Measurements from ENCODE around the gene MGAT4A.

MGAT4A gene

DNA sequence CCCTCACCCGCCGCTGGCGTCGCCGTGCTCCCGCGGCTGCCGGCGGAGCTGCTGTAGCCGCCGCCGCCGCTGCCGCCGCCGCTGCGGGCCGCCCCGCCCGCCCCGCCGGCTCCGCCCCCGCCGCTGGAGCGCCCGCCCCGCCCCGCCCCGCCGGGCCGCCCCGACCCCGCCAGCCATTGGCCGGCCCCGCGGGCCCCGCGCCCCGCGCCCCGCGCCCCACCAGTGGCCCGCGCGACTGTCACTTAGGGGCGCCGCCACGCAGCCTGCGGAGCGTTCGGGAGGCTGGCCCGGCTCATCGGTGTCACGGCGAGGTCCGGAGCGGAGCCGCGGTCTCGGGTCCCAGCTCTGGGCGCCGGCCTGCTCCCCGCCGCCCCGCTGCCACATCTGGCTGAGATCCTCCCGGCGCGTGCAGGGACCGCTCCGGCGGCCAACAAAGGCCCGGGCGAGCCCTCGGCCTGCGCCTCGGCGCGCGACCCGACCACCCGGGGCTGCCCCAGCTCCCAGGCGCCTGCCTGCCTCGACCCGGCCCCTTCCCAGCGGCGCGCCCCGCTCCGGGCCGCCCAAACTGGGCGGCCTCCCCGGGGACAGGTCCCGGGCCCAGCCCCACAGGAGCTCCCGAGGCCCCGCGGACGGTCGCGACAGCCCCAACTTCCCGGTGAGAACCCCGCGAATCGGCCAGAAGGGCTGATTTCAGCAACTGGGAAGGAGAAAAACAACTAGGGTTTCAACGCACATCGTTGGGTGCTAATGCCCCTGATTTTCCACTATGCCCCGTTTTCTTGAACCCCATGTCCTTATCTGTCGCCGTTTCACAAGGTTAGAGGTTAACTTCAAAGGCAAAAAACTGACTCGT, at the start of gene MGAT4A:
Gene MGAT4A (minus strand): TSS at position 92 of the 853 bp plus-strand sequence. CDS start 4,800 bp downstream, outside the sequence.
- peak; percentile 81 for DNase-seq

- DNase-seq = no peak
Observed at GRCh38 chr2:98778741-98779483, 48.0 kb upstream of the MGAT4A start.

DNA sequence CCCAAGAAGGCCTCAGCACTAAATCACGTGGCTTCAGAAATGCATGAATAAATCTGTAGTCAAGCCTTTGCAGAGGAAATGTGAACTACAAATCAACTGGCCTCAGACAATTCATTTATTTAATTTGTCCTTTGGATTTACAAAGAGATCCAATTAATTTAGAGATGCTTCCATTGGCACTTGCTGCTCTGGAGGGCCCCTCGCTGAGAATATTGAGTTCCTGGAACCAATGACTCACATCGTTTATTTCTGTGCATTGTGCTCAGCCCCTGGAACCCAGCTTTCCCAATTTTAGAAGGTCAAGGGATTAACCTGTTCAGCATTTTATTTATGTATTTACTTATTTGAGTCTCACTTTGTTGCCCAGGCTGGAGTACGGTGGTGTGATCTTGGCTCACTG, 47.2 kb upstream of the MGAT4A start:
- DNase-seq = no peak

DNA sequence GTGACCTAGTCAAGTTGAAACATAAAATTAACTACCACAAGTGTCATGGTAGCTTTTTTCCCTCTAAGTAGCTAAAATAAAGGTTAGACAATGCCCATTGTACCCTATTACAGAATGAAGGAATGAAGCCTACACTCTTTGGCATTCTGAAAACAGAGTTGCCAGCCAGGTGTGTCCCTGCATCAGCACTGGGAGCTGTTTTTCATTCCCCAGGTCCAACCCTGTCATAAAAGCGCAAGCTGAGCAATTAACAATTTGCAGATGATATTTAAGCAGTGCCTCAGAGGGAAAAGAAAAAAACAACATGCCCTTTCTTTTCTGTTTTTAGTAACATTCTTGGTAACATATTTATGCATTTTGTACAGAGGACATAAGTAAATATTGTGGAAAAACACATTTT, 46.8 kb upstream of the MGAT4A start:
- no peak for DNase-seq

- no peak for DNase-seq
Observed at GRCh38 chr2:98777076-98777475, 46.1 kb upstream of the MGAT4A start.

GRCh38 chr2:98776136-98776535, 45.2 kb upstream of the MGAT4A start:
- no peak for DNase-seq

- no peak for DNase-seq
Observed at GRCh38 chr2:98775146-98775986, 44.4 kb upstream of the MGAT4A start.

DNA sequence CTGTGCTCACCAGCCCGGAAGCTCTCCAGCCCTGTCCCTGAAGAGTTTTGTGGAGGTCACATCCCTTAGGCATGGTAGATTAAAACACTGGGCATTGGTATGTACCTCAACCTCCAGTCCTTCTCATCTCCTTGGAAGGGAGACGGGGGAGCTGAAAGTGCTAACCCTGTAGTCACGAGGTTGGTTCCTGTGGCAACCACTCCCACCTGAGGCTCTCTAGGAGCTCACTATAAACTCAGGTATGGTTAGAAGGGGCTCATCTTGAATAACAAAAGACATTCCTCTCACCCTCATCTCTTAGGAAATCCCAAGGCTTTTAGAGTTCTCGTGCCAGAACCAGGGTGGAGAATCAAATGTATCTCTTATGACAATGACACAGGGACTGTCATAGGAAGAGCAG, 43.0 kb upstream of the MGAT4A start:
- DNase-seq = no peak

DNA sequence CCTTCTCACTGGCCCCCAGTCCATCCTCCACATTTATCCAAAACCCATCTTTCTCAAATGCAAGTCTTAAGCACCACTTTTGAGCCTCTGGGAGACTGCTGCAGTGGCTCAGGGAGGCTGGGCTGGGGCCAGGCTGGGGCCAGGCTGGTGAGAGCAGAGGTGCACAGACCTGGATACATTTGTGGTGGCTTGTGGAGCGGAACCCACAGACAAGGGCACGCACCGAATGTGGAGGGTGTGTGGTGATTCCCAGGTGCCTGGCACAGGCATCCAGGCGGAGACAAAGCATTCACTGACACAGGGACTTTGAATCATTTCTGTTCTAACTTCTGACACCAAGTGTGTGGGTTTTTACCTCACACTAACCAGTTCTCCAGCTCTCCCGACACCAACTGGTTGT, 42.2 kb upstream of the MGAT4A start:
- no peak for DNase-seq

DNA sequence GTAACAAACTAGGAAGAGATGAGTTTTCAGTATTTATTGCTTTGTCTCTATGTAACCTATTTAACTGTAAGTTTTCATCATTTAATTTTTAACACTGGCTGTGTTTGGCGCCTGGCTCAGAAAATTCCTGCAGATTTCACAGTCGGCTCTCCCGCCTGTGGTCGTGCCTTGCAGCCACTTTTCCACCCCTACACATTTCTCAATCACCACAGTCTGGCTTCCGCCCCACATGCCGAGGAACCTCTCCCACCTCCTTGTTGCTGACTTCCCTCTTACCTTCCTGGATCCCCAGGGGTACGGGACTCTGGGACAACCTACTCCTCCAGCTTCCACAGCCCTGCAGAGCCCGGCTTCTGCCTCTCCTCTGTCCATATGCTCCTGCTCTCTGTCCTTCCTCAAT, 41.6 kb upstream of the MGAT4A start:
- DNase-seq = no peak

- DNase-seq = peak; percentile 49
Observed at GRCh38 chr2:98771721-98772524, 41.0 kb upstream of the MGAT4A start.

DNA sequence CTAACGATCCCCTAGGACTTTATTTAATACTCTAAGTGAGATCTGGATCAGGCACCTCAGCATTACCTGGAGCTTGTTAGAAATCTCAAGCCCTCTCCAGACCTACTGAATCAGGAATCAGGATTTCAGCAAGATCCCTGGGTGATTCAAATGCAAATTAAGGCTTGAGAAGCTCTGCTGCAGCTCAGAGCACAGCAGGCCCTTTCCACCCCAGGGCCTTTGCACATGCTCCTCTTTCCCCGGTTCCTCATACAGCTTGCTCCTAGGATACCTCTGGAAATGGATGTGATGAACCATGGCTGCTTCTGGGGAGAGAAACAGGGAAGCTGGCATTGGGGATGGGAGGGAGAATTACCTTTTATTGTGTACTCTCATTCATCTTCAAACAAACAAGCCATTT, 40.3 kb upstream of the MGAT4A start:
- DNase-seq = no peak

DNA sequence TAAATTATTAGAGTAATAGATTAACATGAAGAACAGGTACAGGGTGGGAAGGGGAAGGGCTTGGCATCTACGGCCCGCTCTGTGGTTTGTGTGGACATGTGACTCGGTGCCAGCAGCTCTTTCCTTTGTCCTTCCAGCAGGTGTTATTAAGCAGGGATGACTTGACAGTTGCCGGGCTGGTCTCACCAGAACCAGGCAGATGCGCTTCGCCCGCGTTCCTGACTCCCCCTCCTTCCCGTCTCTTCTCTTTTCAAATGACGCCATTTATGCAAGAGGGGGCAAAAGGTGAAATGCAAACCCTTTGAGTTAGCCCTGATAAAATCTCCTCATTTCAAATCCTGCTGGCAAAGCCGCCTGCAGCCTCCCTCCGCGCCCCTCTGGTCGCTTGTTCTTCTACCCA, 38.9 kb upstream of the MGAT4A start:
- no peak for DNase-seq

DNA sequence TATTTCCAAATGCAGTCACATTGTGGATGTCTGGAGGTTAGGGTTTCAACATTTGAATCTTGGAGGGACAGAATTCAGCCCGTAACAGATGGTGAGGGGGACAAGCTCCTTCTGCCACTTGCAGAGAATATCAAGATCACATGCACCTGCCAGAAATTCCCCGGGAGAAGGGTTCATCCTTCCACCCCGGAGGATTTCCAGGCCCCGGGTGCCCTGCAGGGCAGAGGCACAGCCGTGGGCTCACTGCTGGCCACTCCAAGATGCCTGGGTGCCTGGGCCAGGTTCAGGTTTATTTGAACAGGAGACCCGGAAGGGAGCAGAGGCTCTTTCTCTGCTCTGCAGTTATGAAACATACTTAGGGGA, 38.2 kb upstream of the MGAT4A start:
- DNase-seq = no peak

- no peak for DNase-seq
Observed at GRCh38 chr2:98768384-98769113, 37.6 kb upstream of the MGAT4A start.

DNA sequence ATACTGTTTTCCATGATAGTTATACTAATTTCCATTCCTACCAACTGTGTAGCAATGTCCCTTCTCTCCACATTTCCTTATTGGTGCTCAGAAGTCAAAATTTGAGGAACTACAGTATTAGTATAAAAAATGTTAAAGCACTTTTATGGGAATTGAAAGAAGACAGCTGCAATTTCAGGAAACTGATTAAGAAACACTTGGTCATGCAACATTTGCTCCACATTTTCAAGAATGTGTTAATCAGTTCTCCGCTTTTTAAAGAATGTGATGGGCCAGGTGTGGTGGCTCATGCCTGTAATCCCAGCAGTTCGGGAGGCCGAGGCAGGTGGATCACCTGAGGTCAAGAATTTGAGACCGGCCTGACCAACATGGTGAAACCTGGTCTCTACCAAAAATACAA, 33.6 kb upstream of the MGAT4A start:
- DNase-seq = no peak

- DNase-seq = no peak
Observed at GRCh38 chr2:98763209-98763951, 32.4 kb upstream of the MGAT4A start.

GRCh38 chr2:98761909-98762308, 31.0 kb upstream of the MGAT4A start:
- no peak for DNase-seq

GRCh38 chr2:98761267-98761781, 30.4 kb upstream of the MGAT4A start:
- DNase-seq = no peak

- no peak for DNase-seq
Observed at GRCh38 chr2:98759827-98760625, 29.1 kb upstream of the MGAT4A start.
